T-helper 9 cell (primary cell): Measurements from ENCODE around the gene CHD8.
A peak's percentile ranks its signal among the peaks of the same experiment; 100 is the strongest.
"Not testable (repeated sequence)": the region's sequence is repeated elsewhere in the genome, so short reads cannot be mapped to it uniquely, and the experiment has no call there.

Source experiments
- DNase-seq: peaks from one replicate; pipeline ENCODE4 v3.0.0-alpha.2; 2020
- total RNA-seq, 2 donors: gene quantifications; one replicate each; lab custom pipeline; 2026; lab: John Stamatoyannopoulos, UW

The CHD8 gene
- total RNA-seq = 192 to 337 reads per million in 2 donors

- DNase-seq = peak; percentile 97
Observed at GRCh38 chr14:21455912-21456667, at the start of gene CHD8. CHD8 (minus strand) TSS chr14:21456123; CDS start chr14:21431643, 24,480 bp downstream.

GRCh38 chr14:21505012-21505553, 49.2 kb upstream of the CHD8 start:
- DNase-seq = no peak

GRCh38 chr14:21503376-21503775, 47.5 kb upstream of the CHD8 start:
- DNase-seq = no peak

- DNase-seq = no peak
Observed at GRCh38 chr14:21501568-21501967, 45.6 kb upstream of the CHD8 start.

- no peak for DNase-seq
Observed at GRCh38 chr14:21498540-21499526, 42.9 kb upstream of the CHD8 start.

- DNase-seq = no peak
Observed at GRCh38 chr14:21496453-21496852, 40.5 kb upstream of the CHD8 start.

- no peak for DNase-seq
Observed at GRCh38 chr14:21494902-21495762, 39.2 kb upstream of the CHD8 start.

- no peak for DNase-seq
Observed at GRCh38 chr14:21486640-21487087, 30.7 kb upstream of the CHD8 start.

- DNase-seq = peak; percentile 88
Observed at GRCh38 chr14:21476925-21477681, 21.2 kb upstream of the CHD8 start, which contains the start of the genes RAB2B and TOX4. RAB2B (minus strand) TSS chr14:21476959; CDS start chr14:21476872, 87 bp downstream. TOX4 (plus strand) TSS chr14:21477195; CDS start chr14:21477279, 84 bp downstream.

- peak; percentile 92 for DNase-seq
Observed at GRCh38 chr14:21476523-21476924, 20.6 kb upstream of the CHD8 start.

GRCh38 chr14:21475767-21476522, 20.0 kb upstream of the CHD8 start:
- DNase-seq = no peak

- no peak for DNase-seq
Observed at GRCh38 chr14:21467616-21468015, 11.7 kb upstream of the CHD8 start.

- DNase-seq = peak; percentile 8
Observed at GRCh38 chr14:21455592-21455911, 371 bp downstream of the CHD8 start.

- DNase-seq = no peak
Observed at GRCh38 chr14:21454843-21455544, 929 bp downstream of the CHD8 start.

- DNase-seq = no peak
Observed at GRCh38 chr14:21449899-21450216, 6.1 kb downstream of the CHD8 start.

- not testable (repeated sequence) for DNase-seq
Observed at GRCh38 chr14:21442657-21443056, 13.3 kb downstream of the CHD8 start.

- no peak for DNase-seq
Observed at GRCh38 chr14:21440859-21441258, 15.1 kb downstream of the CHD8 start.

- DNase-seq = peak; percentile 100
Observed at GRCh38 chr14:21437063-21437901, 18.6 kb downstream of the CHD8 start.

- DNase-seq = no peak
Observed at GRCh38 chr14:21436567-21437062, 19.3 kb downstream of the CHD8 start.
